NCI-H2107 treated with DMSO at 0.1 percent for 48 hours (cell line): Measurements from ENCODE around the gene DIP2C.

Experiments
- DNase-seq: peaks from one replicate; lab custom pipeline; 2025; ENCODE audit not compliant: unreplicated experiment; lab: John Stamatoyannopoulos, UW

DIP2C gene

GRCh38 chr10:506451-507354 lies 182.8 kb downstream of the DIP2C start:
- DNase-seq, result no peak

DNA sequence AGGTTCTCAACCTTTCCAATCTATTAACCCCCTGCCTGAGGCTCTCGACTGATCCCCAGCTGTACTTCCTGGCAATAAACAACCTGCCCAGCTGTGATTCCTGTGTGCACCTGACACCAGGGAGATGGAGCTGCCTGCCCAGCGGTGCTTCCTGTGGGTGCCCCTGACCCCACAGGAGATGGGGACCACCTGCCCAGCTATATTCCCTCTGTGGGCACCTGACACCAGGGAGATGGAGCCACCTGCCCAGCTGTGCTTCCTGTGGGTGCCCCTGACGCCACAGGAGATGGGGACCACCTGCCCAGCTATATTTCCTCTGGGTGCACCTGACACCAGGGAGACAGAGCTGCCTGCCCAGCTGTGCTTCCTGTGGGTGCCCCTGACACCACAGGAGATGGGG lies 184.0 kb downstream of the DIP2C start:
- DNase-seq, result no peak

- DNase-seq, result no peak
Measured at GRCh38 chr10:504806-505205, 184.7 kb downstream of the DIP2C start.

- no peak for DNase-seq
Measured at GRCh38 chr10:504121-504611, 185.3 kb downstream of the DIP2C start.

- peak; percentile 45 for DNase-seq
Measured at GRCh38 chr10:501596-501995, 187.9 kb downstream of the DIP2C start.

DNA sequence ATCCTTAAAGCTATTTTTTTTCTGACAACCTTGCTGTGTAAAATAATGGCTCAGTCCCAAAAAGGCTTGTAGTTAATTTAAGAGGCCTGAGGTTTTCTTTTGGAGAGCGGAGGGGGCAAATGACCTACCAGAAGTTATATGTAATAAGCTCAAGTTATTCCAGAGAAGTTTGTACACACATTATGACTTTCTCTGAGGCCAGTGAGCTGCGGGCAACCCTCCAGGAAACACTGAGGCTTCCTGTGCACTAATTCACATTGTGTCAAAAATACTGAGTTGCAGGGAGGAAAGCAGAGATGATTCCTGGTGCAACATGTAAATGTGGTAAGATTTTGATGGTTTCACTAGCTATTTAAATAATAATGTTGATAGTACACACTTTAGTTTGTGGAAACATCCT lies 188.6 kb downstream of the DIP2C start:
- no peak for DNase-seq

- DNase-seq, result no peak
Measured at GRCh38 chr10:499991-500390, 189.5 kb downstream of the DIP2C start.

GRCh38 chr10:498760-499435 lies 190.6 kb downstream of the DIP2C start:
- no peak for DNase-seq

GRCh38 chr10:497898-498451 lies 191.5 kb downstream of the DIP2C start:
- no peak for DNase-seq

- no peak for DNase-seq
Measured at GRCh38 chr10:497289-497688, 192.2 kb downstream of the DIP2C start.

- no peak for DNase-seq
Measured at GRCh38 chr10:494556-494955, 194.9 kb downstream of the DIP2C start.

DNA sequence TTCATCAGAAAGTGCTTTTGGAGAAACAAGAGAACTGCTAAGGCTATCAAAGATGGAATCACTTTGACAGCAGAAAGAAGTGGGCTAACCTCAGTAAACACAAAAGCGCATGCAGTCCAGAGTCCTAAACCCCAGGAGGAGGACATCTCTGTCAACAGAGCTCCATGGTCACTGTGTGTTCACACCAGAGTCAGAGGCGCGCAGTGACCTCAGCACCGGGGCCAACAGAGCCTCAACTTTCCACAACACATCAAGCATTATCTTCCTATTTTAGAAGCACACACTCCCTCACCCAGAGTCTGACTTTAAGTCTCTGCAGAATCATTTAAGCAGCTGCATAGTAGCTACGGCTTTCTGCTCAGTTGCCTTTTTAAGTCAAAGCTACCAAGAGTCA lies 195.3 kb downstream of the DIP2C start:
- DNase-seq, result no peak

DNA sequence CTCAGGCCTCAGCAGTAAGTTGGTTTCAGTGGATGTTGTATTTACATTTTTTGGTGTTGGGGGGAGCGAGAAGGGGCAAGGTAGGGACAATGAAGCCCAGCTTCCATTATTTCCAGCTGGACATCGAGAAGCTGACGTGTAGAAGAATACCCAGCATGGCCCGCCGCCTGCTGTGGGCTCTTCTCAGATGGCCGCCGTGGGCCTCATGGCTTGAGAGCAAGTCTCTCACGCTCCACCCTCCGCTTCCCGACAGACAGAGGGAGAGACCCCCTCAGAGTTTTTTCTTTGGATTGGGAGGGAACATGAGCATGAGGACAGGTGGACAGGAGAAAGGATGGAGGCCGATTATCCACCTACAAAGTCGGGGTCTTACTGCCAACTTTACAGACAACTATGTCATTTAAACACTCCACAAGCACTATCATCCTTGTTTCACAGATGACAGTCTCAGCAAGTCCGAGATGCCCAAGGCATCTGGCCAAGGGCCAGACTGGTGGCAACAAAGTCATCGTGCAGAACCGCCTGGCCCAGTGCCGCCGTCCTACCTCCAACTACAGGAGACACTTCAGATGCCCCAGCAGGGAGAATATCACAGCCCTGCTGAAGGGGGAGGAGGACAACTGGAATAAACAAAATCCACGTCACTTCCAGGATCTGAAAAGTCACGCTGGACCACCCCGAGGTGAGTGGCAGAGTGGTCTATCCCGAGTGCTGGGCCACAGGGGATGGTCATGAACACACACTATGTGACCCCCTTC lies 195.9 kb downstream of the DIP2C start:
- no peak for DNase-seq

DNA sequence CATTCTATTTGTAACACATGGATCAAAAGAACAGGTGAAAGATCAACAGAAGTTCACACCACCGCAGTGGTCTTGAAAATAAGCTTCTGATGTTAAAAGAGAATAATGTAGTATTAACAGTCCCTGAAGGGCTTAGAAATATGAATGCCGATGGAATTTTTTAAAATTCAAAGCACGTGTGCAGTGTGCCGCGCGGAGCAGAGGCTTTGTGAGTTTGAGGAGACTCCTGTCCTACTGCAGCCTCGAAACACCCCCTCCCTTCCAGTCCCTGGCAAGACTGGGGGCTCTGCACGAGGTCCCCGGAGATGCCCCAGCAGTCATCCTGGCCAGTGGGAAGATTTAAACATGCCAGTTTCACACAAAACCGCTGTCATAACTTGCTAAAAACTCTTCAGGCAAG lies 196.6 kb downstream of the DIP2C start:
- DNase-seq, result no peak

- DNase-seq, result no peak
Measured at GRCh38 chr10:491667-492424, 197.6 kb downstream of the DIP2C start.

GRCh38 chr10:490891-491571 lies 198.4 kb downstream of the DIP2C start:
- no peak for DNase-seq

DNA sequence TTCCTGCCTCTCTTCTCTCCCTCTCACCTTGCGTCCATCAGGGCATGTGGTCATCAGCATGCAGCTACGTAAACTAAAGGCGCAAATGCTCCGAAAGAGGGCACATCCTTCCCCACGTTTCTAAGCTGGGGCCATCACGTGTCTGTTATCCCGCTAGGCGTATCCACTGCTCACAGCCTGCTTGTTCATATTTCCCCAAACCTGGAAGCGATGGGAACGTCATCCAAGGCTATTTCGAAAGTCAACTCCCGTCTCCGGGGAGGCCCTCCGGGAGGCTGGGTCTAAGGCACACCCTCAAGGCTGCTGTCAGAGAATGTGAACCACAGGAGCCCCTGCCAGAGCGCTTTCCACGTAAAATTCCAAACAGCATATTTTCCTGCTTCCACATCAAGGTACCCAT lies 199.2 kb downstream of the DIP2C start:
- DNase-seq, result no peak

DNA sequence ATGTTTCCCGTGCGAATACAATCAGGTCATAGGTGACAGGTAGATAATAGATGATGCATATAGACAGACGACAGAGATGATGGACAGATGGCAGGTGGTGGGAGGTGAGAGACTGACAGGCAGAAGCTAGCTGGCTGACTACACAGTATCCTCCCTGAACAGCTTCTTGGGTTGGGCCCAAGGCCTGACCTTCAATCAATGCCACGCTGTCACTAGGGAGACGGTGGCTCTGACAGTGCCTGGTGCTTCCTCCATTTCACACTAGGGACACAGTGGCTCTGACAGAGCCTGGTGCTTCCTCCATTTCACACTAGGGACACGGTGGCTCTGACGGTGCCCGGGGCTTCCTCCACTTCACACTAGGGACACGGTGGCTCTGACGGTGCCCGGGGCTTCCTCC lies 200.1 kb downstream of the DIP2C start:
- no peak for DNase-seq

GRCh38 chr10:488933-489215 lies 200.6 kb downstream of the DIP2C start:
- no peak for DNase-seq
